ENCODE data around the gene KLHL14. TPM values are rescaled to one million over a fixed set of nuclear protein-coding genes. Genes with fewer than 3 reads are reported as not detected.

The KLHL14 gene
- total and polyA plus RNA-seq, 4 donors = 0.16 to 2.2 (median 0.26) TPM

DNA sequence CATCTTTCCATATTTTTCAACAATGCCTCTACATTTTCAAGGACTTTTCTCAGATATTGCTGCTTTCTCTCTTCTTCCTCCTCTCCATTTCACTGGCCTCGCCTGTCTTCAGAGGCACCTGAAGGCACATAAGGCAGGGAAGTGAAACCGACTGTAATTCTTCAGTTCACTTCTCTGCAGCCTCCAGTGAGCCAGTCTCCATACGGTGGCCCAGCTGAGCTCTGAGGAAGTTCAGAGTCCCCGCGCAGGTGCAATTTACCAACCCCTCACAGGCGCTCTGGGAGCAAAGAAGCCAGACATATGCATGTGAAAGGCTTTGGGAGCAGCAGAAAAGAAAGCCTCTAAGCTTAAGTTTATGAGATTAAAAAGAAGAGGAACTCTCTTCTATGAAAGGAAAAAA lies 12.4 kb downstream of the KLHL14 start:
- 49 to 59% methylated on average over 6 of the region's 6 CpGs for WGBS, 2 donors
- ATAC-seq (ENCODE audit: insufficient read depth, low FRiP score) (no peak), DNase-seq (no peak)
- H3K27me3 ChIP-seq (ENCODE audit: control insufficient read depth in 3 of 3, insufficient read depth in 3 of 3, low read length in 2 of 3) = no peaks in the 10 kb centered on the region
- H3K27ac ChIP-seq (ENCODE audit: low read depth in 1 of 2, low read length in 1 of 2) = no peak overlapping the region
- H3K4me1 ChIP-seq (ENCODE audit: control insufficient read depth in 5 of 5, insufficient read depth in 5 of 5, low read length in 5 of 5) = no peaks in the 10 kb centered on the region
- no peak overlapping the region for H3K4me3 ChIP-seq
- H3K36me3 ChIP-seq (ENCODE audit: control insufficient read depth in 4 of 4, insufficient read depth in 4 of 4, low read length in 4 of 4) = no peaks in the 10 kb centered on the region
- no peaks in the 10 kb centered on the region for H3K9me3 ChIP-seq (ENCODE audit: control insufficient read depth in 4 of 4, insufficient read depth in 3 of 4, low read length in 3 of 4)
- TF ChIP-seq, protein P1, sequence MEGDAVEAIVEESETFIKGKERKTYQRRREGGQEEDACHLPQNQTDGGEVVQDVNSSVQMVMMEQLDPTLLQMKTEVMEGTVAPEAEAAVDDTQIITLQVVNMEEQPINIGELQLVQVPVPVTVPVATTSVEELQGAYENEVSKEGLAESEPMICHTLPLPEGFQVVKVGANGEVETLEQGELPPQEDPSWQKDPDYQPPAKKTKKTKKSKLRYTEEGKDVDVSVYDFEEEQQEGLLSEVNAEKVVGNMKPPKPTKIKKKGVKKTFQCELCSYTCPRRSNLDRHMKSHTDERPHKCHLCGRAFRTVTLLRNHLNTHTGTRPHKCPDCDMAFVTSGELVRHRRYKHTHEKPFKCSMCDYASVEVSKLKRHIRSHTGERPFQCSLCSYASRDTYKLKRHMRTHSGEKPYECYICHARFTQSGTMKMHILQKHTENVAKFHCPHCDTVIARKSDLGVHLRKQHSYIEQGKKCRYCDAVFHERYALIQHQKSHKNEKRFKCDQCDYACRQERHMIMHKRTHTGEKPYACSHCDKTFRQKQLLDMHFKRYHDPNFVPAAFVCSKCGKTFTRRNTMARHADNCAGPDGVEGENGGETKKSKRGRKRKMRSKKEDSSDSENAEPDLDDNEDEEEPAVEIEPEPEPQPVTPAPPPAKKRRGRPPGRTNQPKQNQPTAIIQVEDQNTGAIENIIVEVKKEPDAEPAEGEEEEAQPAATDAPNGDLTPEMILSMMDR (IDR thresholded peaks at IDR 0.05; ENCODE audit: control extremely low read depth, extremely low read depth) = no peak
- no peak overlapping the region for H3K9ac ChIP-seq (ENCODE audit: insufficient read depth in 1 of 2, low read length in 2 of 2)

DNA sequence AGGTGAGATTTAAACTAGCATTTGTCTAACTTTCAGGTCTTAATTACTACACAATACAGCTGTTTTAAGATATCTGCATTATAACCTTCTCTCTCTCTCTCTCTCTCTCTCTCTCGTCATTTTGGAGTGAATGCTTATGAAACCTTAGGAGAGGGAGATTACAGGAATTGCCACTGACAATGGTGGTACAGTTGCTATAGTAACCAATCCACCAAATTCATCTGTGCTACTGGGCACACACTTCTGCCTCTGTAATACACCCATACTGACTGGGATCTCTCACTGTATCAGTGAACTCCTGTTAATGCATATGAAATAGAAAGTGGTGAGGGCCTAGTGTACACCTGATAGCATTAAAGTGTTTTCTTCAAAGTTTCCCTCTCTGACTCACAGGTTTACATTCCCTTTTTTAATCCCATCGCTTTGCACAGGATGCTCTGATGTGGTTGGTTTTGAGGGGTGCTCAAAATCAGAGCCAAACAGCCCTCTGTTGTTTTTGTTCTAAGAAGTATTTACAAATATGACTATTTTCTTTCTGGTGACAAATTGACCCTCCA lies 13.1 kb downstream of the KLHL14 start:
- no peaks in the 10 kb centered on the region for H3K4me1 ChIP-seq (ENCODE audit: control insufficient read depth in 5 of 5, insufficient read depth in 5 of 5, low read length in 5 of 5)
- TF ChIP-seq, protein P1 (IDR thresholded peaks at IDR 0.05; ENCODE audit: control extremely low read depth, extremely low read depth) = no peak
- no peak overlapping the region for H3K4me3 ChIP-seq
- WGBS, 2 donors = 85 to 88% methylated on average over 2 of the region's 2 CpGs
- H3K9me3 ChIP-seq (ENCODE audit: control insufficient read depth in 4 of 4, insufficient read depth in 3 of 4, low read length in 3 of 4) = no peaks in the 10 kb centered on the region
- H3K36me3 ChIP-seq (ENCODE audit: control insufficient read depth in 4 of 4, insufficient read depth in 4 of 4, low read length in 4 of 4) = no peaks in the 10 kb centered on the region
- DNase-seq = no peak
- no peak for ATAC-seq (ENCODE audit: insufficient read depth, low FRiP score)
- H3K9ac ChIP-seq (ENCODE audit: insufficient read depth in 1 of 2, low read length in 2 of 2) = no peak overlapping the region
- no peak overlapping the region for H3K27ac ChIP-seq (ENCODE audit: low read depth in 1 of 2, low read length in 1 of 2)
- no peaks in the 10 kb centered on the region for H3K27me3 ChIP-seq (ENCODE audit: control insufficient read depth in 3 of 3, insufficient read depth in 3 of 3, low read length in 2 of 3)

DNA sequence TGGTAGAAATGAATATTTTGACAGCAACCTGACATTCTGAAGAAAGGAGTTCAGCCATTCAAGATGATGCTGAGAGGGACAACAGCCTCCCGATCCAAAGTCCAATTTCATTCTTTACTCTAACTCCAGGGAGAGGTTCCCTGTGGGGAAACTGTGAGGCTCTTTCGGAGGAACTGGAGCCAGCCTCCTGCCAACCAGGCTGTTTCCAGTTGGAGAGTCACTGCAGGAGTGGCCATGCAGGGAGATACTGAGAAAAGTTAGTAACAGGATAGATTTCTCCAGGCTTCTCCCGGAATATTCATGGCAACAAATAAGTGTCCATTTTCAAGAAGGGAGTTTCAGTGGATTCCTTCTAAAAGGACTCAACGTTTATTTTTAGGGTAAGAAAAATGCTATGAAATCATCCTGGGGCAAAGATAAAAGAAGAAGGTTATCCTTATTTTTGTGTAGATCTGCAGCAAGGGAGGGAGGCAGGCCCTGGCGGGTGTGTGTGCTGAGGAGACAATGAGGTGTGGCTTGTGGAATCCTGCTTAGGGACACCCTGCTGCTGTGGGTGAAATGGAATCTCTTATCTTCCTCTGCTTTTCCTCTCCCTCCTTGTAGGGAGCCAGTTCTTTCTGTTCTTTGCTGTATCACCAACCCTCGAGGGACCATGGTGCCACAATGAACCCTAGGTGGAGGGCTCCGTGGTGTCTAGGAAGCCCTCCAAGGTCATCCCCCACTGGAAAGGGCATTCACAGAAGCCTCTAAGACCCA lies 18.1 kb downstream of the KLHL14 start:
- Histone ChIP-seq H3K27me3 (ENCODE audit: control insufficient read depth in 3 of 3, insufficient read depth in 3 of 3, low read length in 2 of 3) (no peaks in the 10 kb centered on the region), H3K9me3 (ENCODE audit: control insufficient read depth in 4 of 4, insufficient read depth in 3 of 4, low read length in 3 of 4) (no peaks in the 10 kb centered on the region), H3K4me1 (ENCODE audit: control insufficient read depth in 5 of 5, insufficient read depth in 5 of 5, low read length in 5 of 5) (no peaks in the 10 kb centered on the region), H3K27ac (ENCODE audit: low read depth in 1 of 2, low read length in 1 of 2) (no peak overlapping the region), H3K36me3 (ENCODE audit: control insufficient read depth in 4 of 4, insufficient read depth in 4 of 4, low read length in 4 of 4) (no peaks in the 10 kb centered on the region), H3K9ac (ENCODE audit: insufficient read depth in 1 of 2, low read length in 2 of 2) (no peak overlapping the region), H3K4me3 (no peak overlapping the region)
- ATAC-seq (ENCODE audit: insufficient read depth, low FRiP score) (no peak), DNase-seq (no peak)
- WGBS, 2 donors = 53 to 60% methylated on average over 7 of the region's 7 CpGs
- TF ChIP-seq, protein P1 (IDR thresholded peaks at IDR 0.05; ENCODE audit: control extremely low read depth, extremely low read depth) = no peak
